ENCODE data around the gene COL23A1.
A peak's percentile ranks its signal among the peaks of the same experiment; 100 is the strongest.
"Not testable (repeated sequence)": the region's sequence is repeated elsewhere in the genome, so short reads cannot be mapped to it uniquely, and the experiment has no call there.

The COL23A1 gene

DNA sequence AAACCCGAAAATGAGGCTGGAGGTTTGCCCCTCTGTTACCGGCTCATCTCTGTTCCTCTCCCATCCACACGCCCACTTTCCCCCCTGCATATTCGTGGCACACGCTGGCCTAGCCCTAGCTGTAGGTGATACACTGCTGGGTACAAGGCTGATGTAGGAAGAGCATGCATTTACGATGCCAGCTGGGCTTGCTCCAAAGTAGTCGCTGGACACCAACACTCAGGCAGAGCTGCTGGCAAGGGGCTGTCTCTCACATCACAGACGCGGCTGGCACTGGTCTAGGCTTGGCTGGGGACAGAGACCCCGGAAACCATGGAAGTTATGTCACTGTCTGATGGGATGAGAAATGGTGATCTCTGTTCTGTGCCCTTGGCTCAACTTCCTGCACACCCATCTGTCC, 347.8 kb downstream of the COL23A1 start:
- no peak for DNase-seq (ENCODE audit: low read depth in 2 of 2)

DNA sequence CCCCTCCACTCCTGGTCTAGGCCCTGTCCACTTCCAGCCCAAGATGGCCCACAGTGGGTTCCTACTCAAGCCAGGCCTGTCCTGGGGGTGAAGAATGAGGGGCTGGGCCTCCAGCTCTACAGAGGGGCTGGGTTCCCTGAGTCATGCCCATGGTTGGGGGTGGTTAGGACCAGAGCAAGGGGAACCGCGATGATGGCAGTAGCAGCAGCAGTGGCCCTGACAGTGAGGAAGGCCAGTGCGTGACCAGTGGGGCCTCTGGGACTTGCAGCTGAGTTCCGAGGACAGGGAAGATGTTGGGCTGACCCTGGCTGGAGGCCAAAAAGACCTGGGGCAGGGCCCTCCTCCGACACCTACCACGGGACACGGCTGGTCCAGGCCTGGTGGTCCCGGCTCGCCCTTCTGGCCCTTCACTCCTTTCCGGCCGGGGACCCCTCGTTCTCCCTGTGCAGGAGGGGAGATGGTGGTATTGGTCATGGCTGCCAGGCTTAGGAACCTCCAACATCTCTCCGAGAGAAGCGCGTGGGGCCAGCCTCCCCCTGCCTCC, 348.4 kb downstream of the COL23A1 start:
- DNase-seq (ENCODE audit: low read depth in 2 of 2), result no peak

DNA sequence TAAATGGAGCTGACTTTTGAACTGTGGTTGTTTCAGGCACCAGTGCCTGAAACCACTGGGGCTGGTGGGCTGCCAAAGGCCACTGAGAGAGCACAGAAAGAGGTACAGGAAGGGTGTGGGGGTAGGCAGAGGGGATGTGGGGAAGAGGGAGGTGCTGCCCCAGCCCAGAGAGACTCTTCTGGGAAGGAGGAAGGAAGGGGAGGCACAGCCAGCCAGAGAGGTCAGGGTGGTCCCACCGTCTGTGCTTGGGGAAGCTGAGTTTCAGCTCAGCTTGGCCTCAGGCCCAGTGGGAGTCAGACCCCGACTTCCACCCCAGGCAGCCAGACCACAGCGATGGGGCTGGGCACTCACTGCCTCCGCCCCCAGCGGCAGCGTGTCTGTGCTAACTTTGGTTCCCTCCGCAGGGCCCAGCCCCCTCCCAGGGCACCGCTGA, 348.9 kb downstream of the COL23A1 start:
- DNase-seq (ENCODE audit: low read depth in 2 of 2), result no peak

DNA sequence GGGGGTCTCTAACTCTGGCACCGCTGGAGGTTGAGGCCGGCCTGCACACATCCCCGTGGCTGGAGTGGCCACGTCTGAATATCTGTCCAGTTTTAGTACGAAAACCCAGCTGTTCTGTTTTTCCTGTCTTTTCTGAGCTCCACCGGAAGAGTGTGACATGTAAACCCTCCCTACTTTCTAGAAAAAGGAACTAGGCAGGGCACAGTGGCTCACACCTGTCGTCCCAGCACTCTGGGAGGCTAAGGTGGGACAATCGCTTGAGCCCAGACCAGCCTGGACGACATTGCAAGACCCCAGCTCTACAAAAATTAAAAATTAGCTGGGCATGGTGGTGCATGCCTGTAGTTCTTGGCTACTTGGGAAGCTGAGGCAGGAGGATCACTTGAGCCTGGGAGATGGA, 349.4 kb downstream of the COL23A1 start:
- no peak for DNase-seq (ENCODE audit: low read depth in 2 of 2)

DNA sequence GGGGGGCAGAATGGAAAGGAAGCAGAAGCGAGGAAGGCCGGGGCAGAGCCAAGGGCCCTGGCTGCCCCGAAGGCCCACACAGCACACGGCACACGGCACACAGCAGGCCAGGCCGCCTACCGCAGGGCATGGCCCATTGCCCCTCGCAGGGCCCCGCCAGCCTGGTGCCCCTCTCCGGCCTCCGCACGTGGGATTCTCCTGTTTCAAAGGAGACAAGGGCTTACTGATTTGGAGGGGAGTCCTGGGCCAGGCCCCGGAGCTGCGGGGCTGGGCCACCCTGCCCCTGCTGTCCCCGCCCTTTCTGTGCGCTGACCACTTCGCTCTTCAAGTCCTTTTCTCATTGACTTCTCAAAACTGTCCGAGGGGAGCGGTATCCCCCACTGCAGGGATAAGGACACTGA, 349.9 kb downstream of the COL23A1 start:
- no peak for DNase-seq (ENCODE audit: low read depth in 2 of 2)

DNA sequence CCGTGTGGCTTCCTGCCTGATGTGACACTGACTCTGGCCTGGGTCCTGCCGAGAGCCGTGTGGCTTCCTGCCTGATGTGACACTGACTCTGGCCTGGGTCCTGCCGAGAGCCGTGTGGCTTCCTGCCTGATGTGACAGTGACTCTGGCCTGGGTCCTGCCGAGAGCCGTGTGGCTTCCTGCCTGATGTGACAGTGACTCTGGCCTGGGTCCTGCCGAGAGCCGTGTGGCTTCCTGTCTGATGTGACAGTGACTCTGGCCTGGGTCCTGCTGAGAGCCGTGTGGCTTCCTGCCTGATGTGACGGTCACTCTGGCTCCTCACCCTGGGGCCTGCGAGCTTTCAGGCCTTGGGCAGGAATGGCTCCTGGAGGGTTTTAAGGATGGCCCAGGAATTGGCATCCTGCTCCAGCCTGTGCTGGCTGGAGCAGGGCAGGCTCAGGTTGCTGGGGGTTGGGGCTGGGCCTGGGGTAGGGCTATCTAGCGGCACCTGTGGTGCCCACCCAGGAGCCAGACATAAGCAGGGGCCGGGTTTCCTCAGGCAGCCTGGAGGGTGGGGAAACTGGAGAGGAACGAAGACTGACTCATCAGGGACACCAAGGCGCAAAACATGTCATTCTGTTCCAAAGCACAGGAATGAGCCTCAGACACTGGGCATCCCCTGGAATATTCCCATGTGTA, 350.4 kb downstream of the COL23A1 start:
- not testable (repeated sequence) for DNase-seq (ENCODE audit: low read depth in 2 of 2)

DNA sequence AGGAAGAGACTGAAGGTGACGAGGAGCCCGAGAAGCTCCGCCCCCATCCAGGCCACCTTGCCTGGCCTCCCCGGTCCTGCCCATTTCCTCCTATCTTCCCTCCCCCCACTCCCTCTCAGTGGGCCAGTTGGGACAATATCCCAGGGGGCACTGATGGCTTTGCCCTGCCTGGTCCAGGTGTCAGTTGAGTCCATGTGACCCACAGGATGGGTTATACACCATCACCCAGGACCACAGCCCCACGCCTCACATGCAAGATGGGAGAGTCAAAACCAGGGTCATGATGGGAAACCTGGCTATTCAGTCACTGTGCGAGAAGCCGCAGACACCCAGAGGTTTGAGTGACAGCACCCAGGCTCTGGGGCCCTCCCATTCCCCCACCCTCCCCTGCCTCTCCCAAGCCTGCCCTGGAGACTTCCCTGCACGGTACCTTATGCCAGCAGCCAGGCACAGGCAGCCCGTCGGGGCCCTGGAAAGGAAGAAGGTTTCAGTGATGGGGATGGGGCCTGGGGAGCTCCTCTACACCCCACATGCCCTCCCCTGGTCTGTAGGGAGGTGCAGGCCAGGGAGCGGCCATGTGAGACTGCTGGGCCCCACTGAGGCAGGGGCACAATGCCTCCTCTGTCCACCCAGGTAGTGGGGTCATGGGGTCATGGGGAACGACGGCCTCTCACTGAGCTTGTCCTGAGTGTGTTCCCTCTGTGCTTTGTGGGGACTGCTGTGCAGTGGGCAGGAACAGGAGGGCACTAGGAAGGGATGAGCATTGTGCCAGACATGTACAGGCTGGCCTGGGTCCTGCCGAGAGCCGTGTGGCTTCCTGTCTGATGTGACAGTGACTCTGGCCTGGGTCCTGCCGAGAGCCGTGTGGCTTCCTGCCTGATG, 351.2 kb downstream of the COL23A1 start:
- DNase-seq (ENCODE audit: low read depth in 2 of 2), result no peak

DNA sequence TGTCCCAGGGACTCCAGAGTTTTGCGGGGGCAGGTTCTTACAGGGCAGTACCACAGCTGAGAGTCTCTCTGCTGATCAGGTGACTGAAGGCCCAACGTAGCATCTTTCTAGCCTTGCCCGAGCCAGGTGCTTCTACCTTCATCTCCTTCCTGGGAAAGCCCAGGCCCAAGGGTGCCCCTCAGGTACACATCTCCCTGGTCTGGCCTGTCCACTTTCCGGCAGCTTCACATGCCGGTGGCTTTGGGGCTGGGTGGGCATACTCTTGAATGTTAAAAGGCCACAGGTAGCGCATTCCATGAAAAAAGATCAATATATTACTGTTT, 351.9 kb downstream of the COL23A1 start:
- DNase-seq (ENCODE audit: low read depth in 2 of 2), result no peak

DNA sequence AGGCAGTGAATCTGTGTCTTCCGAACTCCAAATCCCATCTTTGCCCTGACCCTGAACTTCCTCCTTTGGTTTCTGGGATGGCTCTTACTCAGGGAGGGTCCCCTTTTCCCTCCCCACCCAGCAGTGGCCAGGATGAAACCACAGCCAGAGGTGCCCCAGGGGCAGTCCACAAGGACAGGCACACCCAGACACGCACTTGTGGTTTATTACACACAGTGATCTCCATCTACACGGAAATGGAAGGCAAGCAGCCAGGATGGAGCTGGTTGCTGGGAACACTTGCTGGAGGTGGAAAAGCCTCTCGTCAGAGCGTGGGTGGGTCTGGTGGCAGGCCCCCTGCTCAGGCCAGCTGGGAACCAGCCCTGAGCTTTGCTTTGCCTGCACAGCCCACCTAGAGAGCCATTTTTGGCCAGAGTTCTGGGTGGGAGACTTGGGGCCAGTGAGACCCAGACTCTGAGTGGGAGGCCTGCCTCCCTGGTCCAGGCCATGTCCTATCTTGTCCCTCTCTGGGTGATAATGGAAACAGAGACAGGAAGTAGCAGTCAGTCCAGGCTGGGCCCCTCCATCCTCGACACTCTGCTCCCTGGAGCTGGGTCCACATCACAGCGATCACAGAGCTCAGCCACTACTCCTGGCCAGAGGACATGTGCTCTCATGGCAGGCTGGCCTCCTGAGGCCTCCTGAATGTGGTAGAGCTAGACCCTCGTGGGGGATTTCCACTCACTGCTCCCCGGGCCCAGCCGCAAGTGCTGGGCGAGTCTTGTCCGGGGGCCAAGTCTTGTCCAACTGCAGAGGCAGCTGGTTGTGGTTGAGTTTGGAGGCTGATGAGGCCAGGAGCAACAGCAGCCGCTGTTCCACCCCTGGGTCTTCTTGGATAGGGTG, 352.5 kb downstream of the COL23A1 start:
- no peak for DNase-seq (ENCODE audit: low read depth in 2 of 2)

DNA sequence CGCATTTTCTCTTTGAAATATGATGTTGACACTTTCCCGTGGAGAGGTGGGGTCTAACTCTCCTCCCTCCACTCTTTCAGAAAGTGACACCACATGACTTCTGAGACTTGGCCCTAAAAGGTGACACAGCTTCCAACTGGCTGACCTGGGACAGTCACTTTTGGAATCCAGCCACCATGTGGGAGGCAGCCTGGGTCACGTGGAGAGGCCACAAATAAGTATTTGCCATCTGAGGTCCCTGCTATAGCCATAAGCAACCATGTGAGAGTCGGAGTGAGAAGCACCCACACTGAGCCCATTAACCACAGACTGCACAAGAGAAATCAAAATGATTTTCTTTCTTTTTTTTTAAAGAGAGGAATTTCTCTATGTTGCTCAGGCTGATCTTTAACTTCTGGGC, 353.5 kb downstream of the COL23A1 start:
- DNase-seq (ENCODE audit: low read depth in 2 of 2), result no peak

DNA sequence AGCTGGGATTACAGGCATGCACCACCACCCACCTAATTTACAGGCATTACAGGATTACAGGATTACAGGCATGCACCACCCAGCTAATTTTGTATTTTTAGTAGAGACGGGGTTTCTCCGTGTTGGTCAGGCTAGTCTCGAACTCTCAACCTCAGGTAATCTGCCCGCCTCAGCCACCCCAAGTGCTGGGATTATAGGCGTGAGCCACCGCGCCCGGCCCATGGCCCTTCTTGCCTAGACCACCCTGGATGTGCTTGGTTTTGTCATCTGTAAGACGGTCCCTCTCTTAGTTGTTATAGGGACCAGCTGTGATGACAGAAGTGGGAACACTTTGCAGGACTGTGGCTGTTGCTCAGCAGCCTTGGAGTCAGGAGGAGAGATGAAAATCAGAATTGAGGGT, 354.1 kb downstream of the COL23A1 start:
- DNase-seq (ENCODE audit: low read depth in 2 of 2), result no peak

DNA sequence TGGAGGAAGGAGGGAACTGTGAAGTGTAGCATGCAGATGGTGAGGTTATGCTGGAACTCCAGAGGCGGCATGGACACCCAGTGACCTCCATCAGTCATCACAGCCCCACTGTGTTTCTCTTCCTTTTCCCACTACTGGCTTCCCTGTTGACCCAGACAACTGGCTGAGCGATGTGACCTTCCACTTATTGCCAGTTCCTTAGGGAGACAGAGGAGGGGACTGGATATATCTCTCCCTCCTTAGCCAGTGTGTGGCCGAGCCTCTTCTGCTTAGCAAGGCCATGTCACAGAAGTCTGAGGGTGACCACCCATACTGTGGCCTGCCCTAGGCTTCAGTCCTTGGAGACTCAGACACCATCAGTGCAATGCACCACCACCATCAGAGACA, 354.6 kb downstream of the COL23A1 start:
- DNase-seq (ENCODE audit: low read depth in 2 of 2), result no peak

DNA sequence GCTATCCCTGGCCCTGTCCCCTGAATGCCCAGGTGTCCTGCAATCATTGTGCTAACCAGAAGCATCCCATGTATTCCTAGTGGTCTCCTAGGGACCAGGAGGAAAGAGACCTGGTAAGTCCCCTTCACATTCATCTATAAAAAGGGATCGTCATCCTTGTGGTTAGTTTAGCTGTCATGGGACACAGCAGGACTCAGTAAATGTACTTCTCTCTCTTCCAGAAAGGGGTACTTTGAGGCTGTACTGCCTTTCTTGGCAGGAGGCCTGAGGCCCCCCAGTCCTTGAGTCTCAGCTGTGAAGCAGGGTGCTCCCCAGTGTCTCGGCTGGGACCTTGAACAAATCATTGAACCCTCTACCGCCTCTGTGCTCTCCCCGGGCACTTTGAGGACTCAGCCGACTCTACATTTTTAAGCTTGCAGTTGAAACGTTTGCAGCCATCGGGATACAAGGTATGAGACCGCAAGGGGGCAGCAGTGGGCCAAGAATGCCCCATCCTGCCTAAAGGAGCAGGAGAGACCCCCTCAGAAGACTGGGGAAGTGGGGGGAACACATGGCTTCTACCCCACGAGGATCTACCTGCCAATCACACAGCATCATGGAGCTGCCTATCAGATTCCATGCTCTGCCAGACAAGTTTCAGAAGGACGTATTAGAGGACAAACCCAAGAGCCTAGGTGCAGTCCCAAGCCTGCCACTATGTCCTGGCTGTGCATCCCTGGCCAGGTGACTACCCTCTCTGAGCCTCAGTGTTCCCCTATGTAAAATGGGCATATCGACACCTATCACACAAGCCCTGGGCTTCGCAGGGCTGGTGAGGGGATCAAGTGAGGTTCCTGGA, 355.2 kb downstream of the COL23A1 start:
- peak; percentile 54 to 61 for DNase-seq (ENCODE audit: low read depth in 2 of 2)

DNA sequence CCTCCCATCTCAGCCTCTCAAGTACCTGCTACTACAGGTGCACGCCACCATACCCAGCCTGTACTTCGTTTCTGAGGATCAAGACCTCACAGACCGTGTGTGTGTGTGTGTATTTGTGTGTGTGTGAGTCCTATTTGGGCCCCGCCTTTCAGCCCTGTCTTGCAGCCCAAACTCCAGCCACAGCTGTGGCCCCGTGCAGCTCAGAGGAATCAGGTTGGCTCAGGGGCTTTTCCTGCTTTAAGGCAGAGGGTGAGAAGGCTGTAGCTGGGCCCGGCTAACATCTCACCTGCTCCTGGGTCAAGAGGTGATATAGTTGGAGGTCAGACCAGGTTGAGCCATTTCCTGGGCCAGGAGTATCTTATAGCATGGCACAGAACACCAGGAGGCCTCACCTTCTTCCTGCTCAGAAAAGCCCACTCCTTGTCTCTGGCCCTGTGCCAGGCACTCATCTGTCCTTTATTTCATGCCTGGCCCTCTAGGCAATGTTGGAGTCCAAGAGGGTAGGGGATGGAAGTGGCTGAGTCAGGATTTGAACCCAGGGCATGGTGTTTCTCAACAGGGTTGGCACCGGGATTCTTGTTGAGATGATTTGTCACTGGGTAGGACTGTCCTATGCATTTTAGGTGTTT, 356.0 kb downstream of the COL23A1 start:
- no peak for DNase-seq (ENCODE audit: low read depth in 2 of 2)

DNA sequence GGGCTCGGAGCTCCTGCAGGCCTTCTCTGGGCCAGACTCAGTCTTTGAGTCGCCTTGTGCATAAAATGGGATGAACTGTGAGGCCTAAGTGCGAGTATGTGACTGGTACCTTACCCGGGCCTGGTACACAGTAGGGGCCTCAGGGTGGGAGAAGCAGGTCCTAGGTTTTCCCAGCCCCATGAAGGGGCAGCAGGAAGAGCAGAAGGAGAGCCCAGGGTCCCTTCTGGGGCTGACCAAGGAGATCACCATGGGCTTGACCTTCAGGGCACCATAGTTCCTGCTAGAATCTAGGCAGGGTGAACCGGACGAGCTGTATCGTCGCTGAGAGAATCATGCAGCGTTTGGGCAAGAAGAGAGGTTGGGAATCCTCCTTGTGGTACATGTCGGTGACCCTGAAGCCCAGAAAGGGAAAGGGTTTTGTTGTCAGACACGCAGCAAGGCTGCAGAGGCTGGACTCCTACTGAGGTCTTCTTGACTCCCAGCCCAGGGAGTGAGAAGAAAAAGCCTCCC, 357.2 kb downstream of the COL23A1 start:
- no peak for DNase-seq (ENCODE audit: low read depth in 2 of 2)

DNA sequence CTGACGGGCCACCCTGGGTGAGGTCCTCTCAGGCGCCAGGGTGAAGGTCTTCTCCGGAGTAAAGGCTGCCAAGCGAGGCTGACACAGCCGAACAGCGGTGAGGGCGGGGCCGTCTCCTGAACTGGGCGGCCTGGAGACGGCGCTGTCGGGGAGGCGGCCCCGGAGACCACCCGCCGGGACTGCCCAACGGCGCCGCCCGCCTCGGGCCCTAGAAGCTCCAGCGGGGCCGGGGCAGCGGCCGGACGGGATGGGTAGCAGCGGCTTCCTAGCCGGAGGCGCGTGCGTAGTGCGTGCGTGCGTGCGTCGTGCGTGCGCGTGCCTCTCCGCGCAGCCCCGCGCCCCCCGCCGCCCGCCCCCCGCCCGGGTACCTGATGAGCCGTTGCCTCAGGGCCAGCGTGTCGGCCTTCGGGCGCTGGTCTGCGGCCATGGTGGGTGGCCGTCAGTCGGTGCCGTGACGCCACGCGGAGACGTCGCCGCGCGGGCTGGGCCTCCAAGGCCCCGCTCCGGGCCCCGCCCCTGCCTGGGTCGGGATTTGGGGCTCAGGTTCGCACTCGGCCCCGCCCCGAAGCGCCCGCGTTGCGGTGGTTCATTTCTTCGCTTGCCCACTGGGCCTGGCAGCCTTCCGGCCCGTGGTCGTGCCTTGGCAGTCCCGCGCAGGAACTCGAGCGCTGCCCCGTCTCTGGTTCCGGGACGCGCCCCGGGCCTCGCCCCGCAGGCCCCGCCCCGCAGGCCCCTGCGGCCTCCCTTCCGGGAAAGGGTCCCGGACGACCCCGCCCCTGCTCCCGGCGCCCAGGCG, 357.9 kb downstream of the COL23A1 start, which contains the start of gene PHYKPL:
Gene PHYKPL, minus strand, starts transcription at position 679 of the 796 bp plus-strand sequence. Its CDS starts 252 bp downstream, at position 427.
- DNase-seq (ENCODE audit: low read depth in 2 of 2), result peak; percentile 26 to 35

DNA sequence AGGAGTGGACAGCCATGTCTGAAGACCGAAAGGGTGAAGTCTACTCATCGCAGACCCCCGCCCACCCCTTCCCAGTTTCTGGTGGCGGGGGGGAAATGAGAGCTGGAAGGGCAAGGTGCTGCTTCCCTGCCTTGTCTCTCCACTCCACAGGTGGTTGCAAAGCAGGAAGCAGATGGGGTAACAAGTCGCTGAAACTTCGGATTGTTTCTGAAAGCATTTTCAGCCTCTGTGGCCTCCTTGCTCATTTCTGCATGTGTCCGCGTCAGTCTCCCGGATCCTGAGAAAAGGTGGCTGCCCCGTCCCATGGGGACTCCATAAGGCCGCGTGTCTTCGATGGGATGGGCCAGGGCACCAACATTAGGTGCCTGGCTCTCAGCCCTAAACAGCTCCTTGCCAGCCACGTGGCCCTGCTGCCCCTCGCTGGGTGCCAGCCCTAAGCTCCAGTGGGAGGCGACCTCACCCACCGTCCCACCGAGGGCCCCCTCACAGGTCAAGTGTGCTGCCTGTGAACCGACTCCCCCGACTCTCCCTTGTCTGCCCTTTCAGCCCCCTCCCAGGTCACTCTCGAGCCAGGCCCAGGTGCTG, 358.6 kb downstream of the COL23A1 start:
- no peak for DNase-seq (ENCODE audit: low read depth in 2 of 2)

DNA sequence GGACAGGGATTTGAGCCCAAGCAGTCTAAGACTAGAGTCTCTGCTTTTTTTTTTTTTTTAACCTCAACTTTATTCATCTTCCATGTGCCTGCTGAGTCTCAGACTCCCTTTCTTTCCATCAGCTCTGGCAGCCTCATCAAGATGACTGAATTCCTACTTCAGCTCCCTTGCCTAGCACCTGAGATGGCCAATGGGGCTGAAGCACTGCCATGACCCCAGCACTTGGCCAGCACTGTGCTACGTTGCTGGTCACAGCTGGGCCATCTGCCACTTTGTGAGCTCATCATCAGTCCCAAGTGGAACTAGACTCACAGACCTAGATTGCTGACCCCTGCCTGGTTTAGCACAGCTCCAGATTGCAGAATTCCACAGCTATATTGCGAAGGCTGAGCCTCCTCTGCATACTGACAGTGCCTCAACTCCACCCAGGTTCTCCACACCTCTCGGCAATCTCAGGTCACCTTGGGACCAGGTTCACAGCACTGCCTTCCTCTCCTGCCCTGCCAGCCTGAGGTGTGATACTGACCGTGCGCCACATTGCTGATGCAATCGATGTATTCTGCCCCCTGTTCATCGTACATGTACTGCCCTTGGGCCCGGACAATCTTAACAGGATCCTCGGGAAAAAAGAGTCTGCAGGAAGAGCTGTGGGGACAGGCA, 359.2 kb downstream of the COL23A1 start:
- DNase-seq (ENCODE audit: low read depth in 2 of 2), result no peak

DNA sequence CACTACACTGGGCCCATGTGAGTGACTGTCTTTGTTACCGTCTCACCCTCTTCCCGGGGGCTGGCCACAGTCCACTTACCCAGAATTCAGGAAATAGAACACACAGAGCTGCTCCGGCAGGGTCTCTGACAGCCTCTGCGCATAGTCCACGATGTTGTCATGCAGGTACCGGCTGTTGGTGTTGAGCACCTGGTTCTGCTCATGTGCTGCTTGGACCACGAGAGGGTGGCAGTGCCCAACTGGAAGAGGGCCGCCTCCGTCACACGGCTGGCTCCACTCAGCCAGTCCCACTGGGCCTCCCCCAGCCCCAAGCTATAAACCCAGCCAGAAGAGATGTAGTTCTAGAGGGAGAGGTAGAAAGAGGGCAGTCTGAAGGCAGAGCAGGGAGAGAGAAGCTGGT, 360.3 kb downstream of the COL23A1 start:
- DNase-seq (ENCODE audit: low read depth in 2 of 2), result no peak
